HG03095 (cell line): ENCODE measurements around the gene CACTIN.
"Not testable (repeated sequence)": the region's sequence is repeated elsewhere in the genome, so short reads cannot be mapped to it uniquely, and the experiment has no call there.

Source experiments
- ATAC-seq: cut with Tn5 transposase; IDR thresholded peaks from one replicate; pipeline ENCODE4 v1.9.1; 2021; ENCODE audit warnings: moderate library complexity; ENCODE audit not compliant: unreplicated experiment

The CACTIN gene

DNA sequence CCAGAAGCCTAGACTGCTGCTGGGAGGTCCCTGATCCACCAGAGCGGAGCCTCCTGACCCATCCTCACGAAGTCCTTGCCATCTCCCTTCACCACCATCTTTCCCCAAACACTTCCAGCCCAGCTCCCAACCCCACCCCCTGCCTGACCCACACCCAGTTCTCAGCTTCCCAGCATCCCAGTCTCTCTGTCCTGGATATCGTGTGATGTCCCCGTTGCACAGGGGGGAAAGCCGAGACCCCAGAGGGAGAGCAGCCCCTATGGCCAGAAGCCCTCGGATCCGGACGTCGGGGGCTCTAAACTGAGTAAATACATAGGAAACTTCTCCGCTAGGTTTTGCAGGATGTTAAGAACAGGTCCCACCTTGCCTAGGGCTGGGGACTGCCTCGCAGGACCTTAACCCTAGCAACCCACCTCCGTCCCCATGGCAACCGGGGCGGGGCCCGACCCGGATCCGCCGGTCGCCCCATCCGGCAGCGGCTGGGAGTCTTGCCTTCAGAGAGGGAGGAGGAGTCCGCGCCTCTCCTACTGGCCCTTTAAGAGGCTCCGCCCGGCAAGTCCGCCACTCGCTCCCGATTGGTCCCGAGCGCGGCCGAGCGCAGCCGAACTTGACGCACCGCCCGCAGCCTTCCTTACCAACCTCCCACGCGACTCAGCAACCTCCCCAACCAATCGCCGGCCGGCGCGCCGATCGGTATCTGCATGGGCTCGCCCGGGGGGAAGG is 54.3 kb downstream of the CACTIN start:
- ATAC-seq = peak; percentile 93

DNA sequence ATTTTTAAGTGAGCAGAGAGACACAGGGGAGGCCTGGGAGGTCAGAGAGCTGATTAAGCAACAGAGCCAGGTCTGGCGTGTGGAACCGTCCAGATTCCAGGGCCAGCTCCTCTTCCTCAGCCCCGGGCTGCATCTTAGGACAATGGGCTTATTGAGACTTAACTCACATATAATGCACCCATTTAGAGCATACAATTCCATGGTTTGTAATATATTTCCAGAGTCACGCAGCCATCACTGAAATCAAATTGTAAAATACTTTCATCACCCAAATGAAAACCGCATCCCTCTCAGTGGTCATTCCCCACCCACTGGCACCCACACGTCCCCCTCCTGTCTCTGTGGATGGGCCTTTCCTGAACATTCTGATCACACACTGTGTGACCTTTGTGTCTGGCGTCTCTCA is 56.0 kb downstream of the CACTIN start:
- ATAC-seq = no peak

- not testable (repeated sequence) for ATAC-seq
These were observed 56.5 kb downstream of the CACTIN start for GRCh38 chr19:3570042-3570441.

DNA sequence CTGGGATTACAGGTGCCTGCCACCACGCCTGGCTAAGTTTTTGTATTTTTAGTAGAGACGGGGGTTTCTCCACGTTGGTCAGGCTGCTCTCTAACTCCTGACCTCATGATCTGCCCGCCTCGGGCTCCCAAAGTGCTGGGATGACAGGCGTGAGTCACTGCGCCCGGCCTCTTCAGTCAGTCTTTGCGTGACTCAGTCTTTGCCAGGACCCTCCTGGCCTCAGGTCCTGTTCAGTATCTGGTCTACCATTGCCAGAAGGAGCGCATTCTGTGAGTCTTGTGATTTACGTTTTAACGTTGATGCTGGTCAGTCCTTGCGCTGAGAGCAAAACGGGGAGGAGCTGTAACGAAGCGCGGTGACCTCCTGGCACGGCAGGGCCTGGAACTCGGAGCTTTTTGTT is 61.5 kb downstream of the CACTIN start:
- no peak for ATAC-seq

GRCh38 chr19:3563709-3564524 is 62.7 kb downstream of the CACTIN start:
- no peak for ATAC-seq
